Right lung (tissue), 5 donors: ENCODE data around the gene LMAN1L. TPM values are rescaled to one million over a fixed set of nuclear protein-coding genes. Genes with fewer than 3 reads are reported as not detected.

Experiments used
- DNase-seq, 2 donors: peaks; one replicate each; pipeline ENCODE4 v3.0.0-alpha.2; 2013
- polyA plus RNA-seq, 5 donors: library from polyadenylated mRNA; unstranded; fragments of 120-200 nt; gene quantifications; one replicate each; pipeline versions ENCODE4 v1.2.1 to v1.2.3, GENCODE V29; 2013; ENCODE audit warnings: inconsistent platforms in 1 of 5, low replicate concordance in 1 of 5; ENCODE audit not compliant: insufficient read length in 5 of 5, insufficient read depth in 1 of 5

The LMAN1L gene
- polyA plus RNA-seq, 5 donors: 0.18 TPM; not detected in 4

- DNase-seq: no peak
These were observed 3.3 kb downstream of the LMAN1L start for GRCh38 chr15:74815961-74816360.

- DNase-seq: no peak
These were observed 4.2 kb downstream of the LMAN1L start for GRCh38 chr15:74816624-74817369.

- peak in 1 of 2 donors; percentile 9 for DNase-seq
These were observed 4.7 kb downstream of the LMAN1L start for GRCh38 chr15:74817370-74817737.

- DNase-seq: no peak
These were observed 7.4 kb downstream of the LMAN1L start for GRCh38 chr15:74820056-74820455.

GRCh38 chr15:74821091-74821789, 8.6 kb downstream of the LMAN1L start:
- no peak for DNase-seq

- DNase-seq: no peak
These were observed 9.1 kb downstream of the LMAN1L start for GRCh38 chr15:74821790-74822158.

GRCh38 chr15:74822233-74822632, 9.6 kb downstream of the LMAN1L start:
- DNase-seq: no peak

- no peak for DNase-seq
These were observed 10.7 kb downstream of the LMAN1L start for GRCh38 chr15:74823324-74823723.

- DNase-seq: no peak
These were observed 12.3 kb downstream of the LMAN1L start for GRCh38 chr15:74824976-74825375.

- no peak for DNase-seq
These were observed 13.2 kb downstream of the LMAN1L start for GRCh38 chr15:74825866-74826265.

GRCh38 chr15:74826364-74826819, 13.8 kb downstream of the LMAN1L start, which contains the start of gene CPLX3:
TSS of gene CPLX3 (plus strand) at chr15:74826627. CDS start at chr15:74826704, 77 bp downstream.
- DNase-seq: no peak

GRCh38 chr15:74826921-74827320, 14.3 kb downstream of the LMAN1L start:
- no peak for DNase-seq

GRCh38 chr15:74827614-74828013, 15.0 kb downstream of the LMAN1L start:
- no peak for DNase-seq

- DNase-seq: no peak
These were observed 16.2 kb downstream of the LMAN1L start for GRCh38 chr15:74828835-74829234.

GRCh38 chr15:74829486-74829885, 16.9 kb downstream of the LMAN1L start:
- DNase-seq: no peak

GRCh38 chr15:74829991-74830390, 17.4 kb downstream of the LMAN1L start:
- no peak for DNase-seq

- DNase-seq: no peak
These were observed 18.2 kb downstream of the LMAN1L start for GRCh38 chr15:74830868-74831267.

GRCh38 chr15:74831813-74832495, 19.3 kb downstream of the LMAN1L start:
- no peak for DNase-seq

GRCh38 chr15:74832826-74833225, 20.2 kb downstream of the LMAN1L start:
- DNase-seq: no peak

GRCh38 chr15:74833376-74834107, 20.9 kb downstream of the LMAN1L start:
- no peak for DNase-seq

- no peak for DNase-seq
These were observed 22.7 kb downstream of the LMAN1L start for GRCh38 chr15:74835312-74835823.

GRCh38 chr15:74836846-74837245, 24.2 kb downstream of the LMAN1L start:
- no peak for DNase-seq
